Hematopoietic multipotent progenitor cell treated with erythropoietin and hydrocortisone succinate and interleukin-3 and kit ligand, for 8 days (in vitro differentiated cells): Measurements from ENCODE around the gene FOXO1.
"Not testable (repeated sequence)": the region's sequence is repeated elsewhere in the genome, so short reads cannot be mapped to it uniquely, and the experiment has no call there.

ENCODE experiments used
- DNase-seq: peaks from one replicate; pipeline ENCODE4 v3.0.0-alpha.2; 2015

The FOXO1 gene

GRCh38 chr13:40666045-40666932 lies at the start of gene FOXO1:
Gene FOXO1, minus strand, starts transcription at chr13:40666641. Its CDS starts 429 bp downstream, at chr13:40666212.
- peak; percentile 79 for DNase-seq

GRCh38 chr13:40714433-40714832 lies 48.0 kb upstream of the FOXO1 start:
- DNase-seq, result not testable (repeated sequence)

- no peak for DNase-seq
These were observed 40.0 kb upstream of the FOXO1 start for GRCh38 chr13:40706439-40706838.

GRCh38 chr13:40697711-40698110 lies 31.3 kb upstream of the FOXO1 start:
- no peak for DNase-seq

- no peak for DNase-seq
These were observed 28.0 kb upstream of the FOXO1 start for GRCh38 chr13:40694426-40694825.

DNA sequence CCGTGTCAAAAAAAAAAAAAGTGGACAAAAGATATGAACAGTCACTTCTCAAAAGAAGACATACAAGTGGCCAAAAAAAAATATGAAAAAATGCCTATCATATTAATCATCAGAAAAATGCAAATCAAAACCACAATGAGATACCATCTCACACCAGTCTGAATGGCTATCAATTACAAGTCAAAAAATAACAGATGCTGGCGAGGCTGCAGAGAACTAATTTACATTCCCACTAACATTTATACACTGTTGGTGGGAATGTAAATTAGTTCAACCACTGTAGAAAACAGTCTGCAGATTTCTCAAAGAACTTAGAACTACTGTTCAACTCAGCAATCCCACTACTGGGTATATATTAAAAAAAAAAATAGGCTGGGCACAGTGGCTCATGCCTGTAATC lies 26.5 kb upstream of the FOXO1 start:
- DNase-seq, result no peak

- no peak for DNase-seq
These were observed 22.3 kb upstream of the FOXO1 start for GRCh38 chr13:40688781-40689180.

GRCh38 chr13:40682449-40683240 lies 16.2 kb upstream of the FOXO1 start:
- peak; percentile 57 for DNase-seq

- DNase-seq, result peak; percentile 96
These were observed 15.1 kb upstream of the FOXO1 start for GRCh38 chr13:40681341-40682146.

GRCh38 chr13:40680659-40681323 lies 14.3 kb upstream of the FOXO1 start:
- DNase-seq, result no peak

- no peak for DNase-seq
These were observed 13.1 kb upstream of the FOXO1 start for GRCh38 chr13:40679480-40679985.

DNA sequence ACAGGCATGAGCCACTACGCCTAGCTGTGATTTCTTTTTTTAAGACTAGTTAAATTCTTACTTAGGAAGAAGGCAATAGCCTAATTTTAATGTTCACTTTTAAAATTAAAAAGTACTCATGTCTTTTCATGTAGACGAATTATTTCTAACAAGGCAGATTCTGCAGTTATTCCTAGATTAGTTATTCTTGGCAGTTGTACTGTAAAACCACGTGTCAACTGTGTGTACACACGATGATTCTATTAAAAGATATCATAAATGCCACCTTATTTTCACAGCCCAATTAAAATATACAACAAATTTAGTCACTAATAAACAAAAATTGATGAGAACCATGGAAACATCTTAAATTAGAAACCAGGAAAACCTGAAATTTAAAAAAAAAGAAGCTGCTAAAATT lies 10.6 kb upstream of the FOXO1 start:
- DNase-seq, result no peak

DNA sequence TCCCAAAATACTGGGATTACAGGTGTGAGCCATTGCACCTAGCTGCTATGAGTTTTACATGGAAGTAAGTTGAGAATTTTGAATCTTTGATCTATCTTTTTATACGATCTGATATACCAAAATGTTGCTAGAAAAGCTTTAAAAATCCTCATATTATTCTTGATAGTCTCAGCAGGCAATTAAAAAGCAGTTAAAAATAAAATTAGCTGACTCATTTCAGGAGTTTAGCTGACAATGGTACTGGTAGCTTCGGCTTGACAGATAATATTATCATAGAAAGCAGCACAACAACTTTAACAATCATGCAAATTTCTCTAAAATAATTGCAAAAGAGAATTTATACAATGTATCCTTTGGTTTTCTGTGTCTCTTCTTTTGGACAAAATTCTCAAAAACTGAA lies 9.6 kb upstream of the FOXO1 start:
- DNase-seq, result peak; percentile 43

GRCh38 chr13:40673414-40673813 lies 7.0 kb upstream of the FOXO1 start:
- no peak for DNase-seq

GRCh38 chr13:40672765-40673397 lies 6.4 kb upstream of the FOXO1 start:
- no peak for DNase-seq

DNA sequence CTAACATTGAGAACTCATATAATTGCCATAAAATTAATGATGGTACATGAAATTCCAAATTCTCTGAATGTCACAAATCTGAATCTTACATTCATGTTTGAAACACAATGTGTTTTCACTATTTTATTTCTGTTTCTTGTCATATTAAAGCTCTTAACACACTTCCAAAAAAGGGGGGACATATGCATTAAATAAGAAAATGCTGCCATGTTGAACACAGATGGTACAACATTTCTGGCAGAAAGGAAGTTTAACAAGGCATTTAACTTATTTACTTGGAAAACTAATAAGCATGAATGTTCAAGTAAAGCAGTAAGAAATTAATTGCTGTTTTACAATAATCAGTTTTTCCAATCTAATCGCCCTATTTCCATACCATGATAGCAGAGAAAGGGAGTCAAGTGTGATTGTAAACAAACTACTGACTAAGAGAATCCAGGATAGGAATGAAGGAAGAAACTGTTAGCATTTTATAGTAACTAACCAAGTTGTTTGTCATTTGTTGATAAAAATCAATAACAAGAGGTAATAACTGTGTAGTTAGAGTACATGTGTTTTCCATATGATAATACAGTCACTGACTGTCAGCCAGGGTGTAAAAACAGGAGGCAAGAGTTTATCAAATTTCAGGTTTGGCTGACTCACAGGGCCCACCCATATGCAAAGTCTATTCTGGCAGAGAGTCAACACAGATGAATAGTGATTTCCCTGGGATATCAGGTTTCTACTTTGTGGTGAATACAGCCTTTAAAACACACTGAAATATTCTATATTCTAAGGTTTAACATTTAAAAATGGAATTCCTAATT lies 5.7 kb upstream of the FOXO1 start:
- DNase-seq, result peak; percentile 96

GRCh38 chr13:40670307-40670706 lies 3.9 kb upstream of the FOXO1 start:
- DNase-seq, result no peak

DNA sequence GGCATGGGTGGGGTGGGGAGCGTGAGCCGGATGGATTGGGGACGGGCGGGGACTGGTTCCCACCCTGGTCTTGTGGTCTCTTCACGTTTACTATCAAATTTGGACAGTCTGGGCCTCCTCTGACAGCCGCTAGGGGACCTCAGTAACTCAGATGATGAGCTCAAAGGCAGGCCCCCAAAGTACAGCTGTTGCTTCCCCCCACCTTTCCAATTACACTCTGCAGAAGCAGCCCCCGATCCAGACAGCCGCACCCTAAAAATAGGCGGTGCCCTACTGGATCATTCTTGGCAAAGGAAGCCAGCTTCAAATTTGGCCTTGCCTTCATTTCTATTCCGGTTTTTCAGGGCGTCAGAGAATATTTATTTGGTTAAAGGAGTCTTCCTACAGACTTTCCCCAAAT lies 1.9 kb upstream of the FOXO1 start:
- peak; percentile 89 for DNase-seq

DNA sequence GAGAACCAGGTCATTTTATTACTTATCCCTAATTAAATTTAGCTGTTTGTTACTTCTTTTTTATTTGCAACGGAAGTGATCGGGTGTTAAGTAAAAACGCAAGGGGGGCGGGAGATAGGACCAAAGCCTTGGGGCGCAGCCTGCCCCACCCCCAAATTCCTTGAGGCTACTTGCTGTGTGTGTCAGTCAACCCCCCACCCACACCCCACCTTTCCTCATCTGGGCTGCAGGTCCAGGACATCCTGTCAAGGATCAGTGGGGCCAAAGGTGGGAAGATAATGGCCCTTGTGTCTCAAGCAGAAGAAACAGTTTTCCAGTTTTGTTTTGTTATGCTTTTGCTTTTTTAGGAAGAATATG lies 1.2 kb upstream of the FOXO1 start:
- no peak for DNase-seq

- no peak for DNase-seq
These were observed 636 bp upstream of the FOXO1 start for GRCh38 chr13:40666933-40667621.
